HUES6 (cell line): ENCODE measurements around the gene MEI1.

Experiments used
- H3K27ac ChIP-seq: 2 replicates; pipeline ENCODE4 v1.7.0; 2013; ENCODE audit warnings: low read depth, mild to moderate bottlenecking, low read length, inconsistent platforms
- H3K27me3 ChIP-seq: 2 replicates; pipeline ENCODE4 v1.6.1; 2013; ENCODE audit warnings: low read length; ENCODE audit not compliant: control insufficient read depth, insufficient read depth
- H3K36me3 ChIP-seq: 2 replicates; pipeline ENCODE4 v1.6.1; 2013; ENCODE audit warnings: low read length; ENCODE audit not compliant: control insufficient read depth, insufficient read depth
- H3K4me1 ChIP-seq: 2 replicates; pipeline ENCODE4 v1.6.1; 2013; ENCODE audit warnings: low read length; ENCODE audit not compliant: control insufficient read depth, insufficient read depth
- H3K4me3 ChIP-seq: 2 replicates; pipeline ENCODE4 v1.5.1; 2013; ENCODE audit warnings: low read depth, low read length
- H3K9ac ChIP-seq: one replicate; pipeline ENCODE4 v1.6.1; 2013; ENCODE audit warnings: mild to moderate bottlenecking, low read length
- H3K9me3 ChIP-seq: 2 replicates; pipeline ENCODE4 v1.6.1; 2013; ENCODE audit warnings: low read depth, low read length; ENCODE audit not compliant: control insufficient read depth, insufficient read depth

MEI1 gene

DNA sequence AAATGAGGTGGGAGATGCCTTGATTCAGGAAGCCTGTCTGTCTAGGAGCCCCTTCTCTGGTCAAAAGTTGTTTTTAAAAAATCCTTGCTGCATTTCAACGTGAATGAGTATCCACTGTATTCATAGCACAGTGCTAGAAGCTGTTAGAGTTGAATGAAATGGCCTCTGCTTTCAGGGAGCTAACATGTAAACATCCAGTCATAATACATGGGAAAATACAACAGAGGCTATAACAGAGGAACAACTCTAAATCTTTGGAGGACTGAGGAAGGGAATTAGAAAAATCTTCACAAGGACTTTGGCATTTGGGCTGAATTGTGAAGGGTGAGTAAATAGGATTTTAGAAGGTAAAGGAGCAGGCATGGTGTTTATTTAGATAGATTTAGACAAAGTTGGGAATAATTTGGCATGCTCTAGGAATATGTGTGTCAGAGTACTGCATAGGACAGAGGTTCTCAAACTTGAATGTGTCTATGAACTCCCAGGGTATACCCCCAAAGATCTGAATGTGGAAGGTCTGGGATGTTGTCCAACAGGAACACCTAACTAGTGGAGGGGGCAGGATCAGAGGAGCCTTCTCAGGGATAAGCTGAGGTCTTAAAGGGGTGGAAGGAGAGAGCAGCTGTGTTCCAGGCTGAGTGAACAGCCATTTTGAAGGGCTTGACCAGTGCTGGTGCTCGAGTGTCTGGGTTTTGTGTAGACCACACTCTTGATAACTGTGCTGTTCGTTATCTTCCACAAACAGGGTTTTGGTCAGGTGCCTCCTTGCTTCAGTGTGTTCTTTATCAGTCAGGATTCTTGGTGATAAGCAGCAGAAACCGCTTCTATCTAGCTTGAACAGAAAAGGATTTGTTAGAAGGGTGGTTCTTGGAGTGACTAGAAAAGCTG is 146.3 kb downstream of the MEI1 start:
- H3K4me1 ChIP-seq, result peaks cover 39% of the 10 kb centered on the region

GRCh38 chr22:41846268-41846987 is 147.1 kb downstream of the MEI1 start:
- H3K27ac ChIP-seq, result no peak overlapping the region
- no peaks in the 10 kb centered on the region for H3K27me3 ChIP-seq
- H3K4me3 ChIP-seq, result no peak overlapping the region
- H3K36me3 ChIP-seq, result peaks cover 18% of the 10 kb centered on the region
- no peak overlapping the region for H3K9ac ChIP-seq
- peaks cover 39% of the 10 kb centered on the region for H3K4me1 ChIP-seq
- H3K9me3 ChIP-seq, result no peaks in the 10 kb centered on the region

More for the DNA sequence above, 146.3 kb downstream of the MEI1 start:
- no peaks in the 10 kb centered on the region for H3K27me3 ChIP-seq
- H3K9ac ChIP-seq, result no peak overlapping the region
- no peaks in the 10 kb centered on the region for H3K9me3 ChIP-seq
- no peak overlapping the region for H3K4me3 ChIP-seq
- H3K27ac ChIP-seq, result no peak overlapping the region
- peaks cover 26% of the 10 kb centered on the region for H3K36me3 ChIP-seq

DNA sequence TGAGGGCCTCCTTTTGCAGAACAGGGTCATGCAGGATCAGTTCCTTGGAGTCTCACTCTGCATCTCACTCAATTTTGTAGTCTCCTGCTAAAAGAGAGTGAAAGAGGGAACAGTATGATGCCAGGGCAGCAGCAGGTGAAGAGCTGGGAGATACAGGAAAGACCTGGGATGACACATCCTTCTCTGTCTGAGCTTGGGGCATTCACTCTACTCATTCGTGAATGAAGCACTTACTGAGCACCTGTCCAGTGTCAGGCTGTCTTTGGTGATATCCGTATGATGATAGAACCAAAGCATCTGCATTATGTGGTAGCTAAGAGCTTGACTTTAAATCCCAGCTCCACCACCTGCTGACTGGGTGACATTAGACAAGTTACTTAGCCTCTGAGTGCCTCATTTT is 148.0 kb downstream of the MEI1 start:
- Histone ChIP-seq H3K4me1 (peaks cover 39% of the 10 kb centered on the region), H3K27me3 (no peaks in the 10 kb centered on the region), H3K9ac (no peak overlapping the region)

GRCh38 chr22:41848468-41848867 is 149.2 kb downstream of the MEI1 start:
- Histone ChIP-seq H3K4me3 (no peak overlapping the region), H3K27ac (no peak overlapping the region), H3K27me3 (no peaks in the 10 kb centered on the region), H3K9me3 (no peaks in the 10 kb centered on the region), H3K36me3 (peaks cover 4% of the 10 kb centered on the region), H3K4me1 (peaks cover 44% of the 10 kb centered on the region), H3K9ac (no peak overlapping the region)

More for the DNA sequence above, 148.0 kb downstream of the MEI1 start:
- H3K36me3 ChIP-seq, result peaks cover 12% of the 10 kb centered on the region
- H3K4me3 ChIP-seq, result no peak overlapping the region
- H3K9me3 ChIP-seq, result no peaks in the 10 kb centered on the region
- no peak overlapping the region for H3K27ac ChIP-seq
